ENCODE data around the gene PDE6A.

DNA sequence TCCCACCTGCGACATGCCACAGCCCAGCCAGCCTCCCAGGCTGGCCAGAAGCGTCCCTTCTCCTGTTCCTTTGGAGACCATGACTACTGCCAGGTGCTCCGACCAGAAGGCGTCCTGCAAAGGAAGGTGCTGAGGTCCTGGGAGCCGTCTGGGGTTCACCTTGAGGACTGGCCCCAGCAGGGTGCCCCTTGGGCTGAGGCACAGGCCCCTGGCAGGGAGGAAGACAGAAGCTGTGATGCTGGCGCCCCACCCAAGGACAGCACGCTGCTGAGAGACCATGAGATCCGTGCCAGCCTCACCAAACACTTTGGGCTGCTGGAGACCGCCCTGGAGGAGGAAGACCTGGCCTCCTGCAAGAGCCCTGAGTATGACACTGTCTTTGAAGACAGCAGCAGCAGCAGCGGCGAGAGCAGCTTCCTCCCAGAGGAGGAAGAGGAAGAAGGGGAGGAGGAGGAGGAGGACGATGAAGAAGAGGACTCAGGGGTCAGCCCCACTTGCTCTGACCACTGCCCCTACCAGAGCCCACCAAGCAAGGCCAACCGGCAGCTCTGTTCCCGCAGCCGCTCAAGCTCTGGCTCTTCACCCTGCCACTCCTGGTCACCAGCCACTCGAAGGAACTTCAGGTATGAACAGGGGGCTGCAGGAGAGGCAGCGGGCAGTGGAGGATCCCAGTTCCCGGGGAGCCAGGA, 108.0 kb downstream of the PDE6A start:
- TF ChIP-seq EP300 (IDR thresholded peaks at IDR 0.05), result no peak
- TF ChIP-seq, protein P1, sequence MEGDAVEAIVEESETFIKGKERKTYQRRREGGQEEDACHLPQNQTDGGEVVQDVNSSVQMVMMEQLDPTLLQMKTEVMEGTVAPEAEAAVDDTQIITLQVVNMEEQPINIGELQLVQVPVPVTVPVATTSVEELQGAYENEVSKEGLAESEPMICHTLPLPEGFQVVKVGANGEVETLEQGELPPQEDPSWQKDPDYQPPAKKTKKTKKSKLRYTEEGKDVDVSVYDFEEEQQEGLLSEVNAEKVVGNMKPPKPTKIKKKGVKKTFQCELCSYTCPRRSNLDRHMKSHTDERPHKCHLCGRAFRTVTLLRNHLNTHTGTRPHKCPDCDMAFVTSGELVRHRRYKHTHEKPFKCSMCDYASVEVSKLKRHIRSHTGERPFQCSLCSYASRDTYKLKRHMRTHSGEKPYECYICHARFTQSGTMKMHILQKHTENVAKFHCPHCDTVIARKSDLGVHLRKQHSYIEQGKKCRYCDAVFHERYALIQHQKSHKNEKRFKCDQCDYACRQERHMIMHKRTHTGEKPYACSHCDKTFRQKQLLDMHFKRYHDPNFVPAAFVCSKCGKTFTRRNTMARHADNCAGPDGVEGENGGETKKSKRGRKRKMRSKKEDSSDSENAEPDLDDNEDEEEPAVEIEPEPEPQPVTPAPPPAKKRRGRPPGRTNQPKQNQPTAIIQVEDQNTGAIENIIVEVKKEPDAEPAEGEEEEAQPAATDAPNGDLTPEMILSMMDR (IDR thresholded peaks at IDR 0.05), result no peak

All from ovary (tissue), 3 donors.